HG03103 (cell line): ENCODE results near the gene TBL1XR1.

ENCODE experiments used
- ATAC-seq: cut with Tn5 transposase; IDR thresholded peaks from one replicate; pipeline ENCODE4 v1.9.1; 2021; ENCODE audit warnings: low read depth; ENCODE audit not compliant: unreplicated experiment

TBL1XR1 gene

GRCh38 chr3:177197041-177197726, at the start of gene TBL1XR1:
TSS of gene TBL1XR1 (minus strand) at chr3:177197482. CDS start at chr3:177064977, 132,505 bp downstream.
- peak; percentile 37 for ATAC-seq

GRCh38 chr3:177245250-177245649, 48.0 kb upstream of the TBL1XR1 start:
- no peak for ATAC-seq

- ATAC-seq: no peak
Observed at GRCh38 chr3:177244606-177245005, 47.3 kb upstream of the TBL1XR1 start.

DNA sequence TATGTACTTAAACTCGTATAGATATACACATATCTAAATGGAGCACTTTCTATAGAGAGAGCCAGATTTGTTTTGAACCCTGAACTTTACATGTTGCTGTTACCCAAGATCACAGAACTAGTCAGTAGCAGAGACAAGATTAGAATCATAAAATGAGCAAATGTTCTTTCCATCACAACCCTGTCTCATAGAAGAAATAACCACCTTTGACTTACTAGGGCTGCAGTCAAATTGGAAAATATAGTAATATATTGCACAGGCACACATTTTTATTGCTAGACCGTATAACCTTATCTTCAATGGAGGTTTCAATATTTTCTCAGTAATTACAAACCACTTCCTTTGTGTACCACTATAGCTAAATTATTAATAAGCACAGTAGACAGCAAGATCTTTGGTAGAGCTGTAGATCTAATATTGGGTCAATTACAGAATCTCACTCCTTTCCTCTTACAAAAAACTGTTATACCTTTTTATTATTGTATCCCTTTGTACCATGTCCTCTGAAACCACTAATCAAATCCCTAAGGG, 41.5 kb upstream of the TBL1XR1 start:
- no peak for ATAC-seq

GRCh38 chr3:177237206-177237605, 39.9 kb upstream of the TBL1XR1 start:
- no peak for ATAC-seq

GRCh38 chr3:177236704-177237103, 39.4 kb upstream of the TBL1XR1 start:
- ATAC-seq: no peak

DNA sequence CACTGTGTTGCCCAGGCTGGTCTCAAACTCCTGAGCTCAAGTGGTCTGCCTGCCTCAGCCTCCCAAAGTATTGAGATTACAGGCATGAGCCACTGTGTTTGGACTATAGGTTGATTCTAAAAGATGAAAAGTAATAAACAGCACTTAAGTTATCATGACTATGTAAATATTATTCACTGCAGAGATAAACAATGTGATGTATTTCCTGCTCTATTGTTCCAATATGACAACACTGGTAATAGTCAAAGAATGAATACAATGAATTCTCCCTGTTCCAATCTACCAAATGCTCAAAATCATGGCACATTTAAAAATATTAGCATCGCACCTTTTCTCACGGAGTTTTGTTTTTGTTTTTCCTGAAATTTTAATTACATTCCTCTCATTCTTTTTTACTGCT, 36.8 kb upstream of the TBL1XR1 start:
- ATAC-seq: no peak

GRCh38 chr3:177231242-177231641, 34.0 kb upstream of the TBL1XR1 start:
- ATAC-seq: no peak

- ATAC-seq: no peak
Observed at GRCh38 chr3:177230641-177231040, 33.4 kb upstream of the TBL1XR1 start.

- no peak for ATAC-seq
Observed at GRCh38 chr3:177229791-177230190, 32.5 kb upstream of the TBL1XR1 start.

GRCh38 chr3:177228601-177229190, 31.4 kb upstream of the TBL1XR1 start:
- ATAC-seq: no peak

DNA sequence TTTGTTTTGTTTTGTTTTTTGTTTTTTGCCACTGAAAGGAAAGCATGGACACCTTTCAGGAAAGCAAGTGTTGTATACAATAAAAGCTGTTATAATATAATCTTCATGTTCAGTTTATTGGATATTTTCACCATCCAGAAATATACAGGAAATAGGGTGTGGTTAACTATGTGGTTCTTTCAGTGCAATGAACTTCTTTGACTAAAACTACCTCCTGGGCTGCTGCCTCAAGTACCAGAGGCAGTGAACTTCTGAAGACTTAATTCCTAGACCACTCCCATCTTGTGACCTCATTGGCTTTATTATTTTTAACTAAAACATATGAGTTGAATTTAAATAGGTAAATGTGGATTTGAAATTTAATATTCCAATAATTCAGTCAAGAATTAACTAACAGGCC, 27.1 kb upstream of the TBL1XR1 start:
- ATAC-seq: no peak

- ATAC-seq: no peak
Observed at GRCh38 chr3:177221744-177222143, 24.5 kb upstream of the TBL1XR1 start.

DNA sequence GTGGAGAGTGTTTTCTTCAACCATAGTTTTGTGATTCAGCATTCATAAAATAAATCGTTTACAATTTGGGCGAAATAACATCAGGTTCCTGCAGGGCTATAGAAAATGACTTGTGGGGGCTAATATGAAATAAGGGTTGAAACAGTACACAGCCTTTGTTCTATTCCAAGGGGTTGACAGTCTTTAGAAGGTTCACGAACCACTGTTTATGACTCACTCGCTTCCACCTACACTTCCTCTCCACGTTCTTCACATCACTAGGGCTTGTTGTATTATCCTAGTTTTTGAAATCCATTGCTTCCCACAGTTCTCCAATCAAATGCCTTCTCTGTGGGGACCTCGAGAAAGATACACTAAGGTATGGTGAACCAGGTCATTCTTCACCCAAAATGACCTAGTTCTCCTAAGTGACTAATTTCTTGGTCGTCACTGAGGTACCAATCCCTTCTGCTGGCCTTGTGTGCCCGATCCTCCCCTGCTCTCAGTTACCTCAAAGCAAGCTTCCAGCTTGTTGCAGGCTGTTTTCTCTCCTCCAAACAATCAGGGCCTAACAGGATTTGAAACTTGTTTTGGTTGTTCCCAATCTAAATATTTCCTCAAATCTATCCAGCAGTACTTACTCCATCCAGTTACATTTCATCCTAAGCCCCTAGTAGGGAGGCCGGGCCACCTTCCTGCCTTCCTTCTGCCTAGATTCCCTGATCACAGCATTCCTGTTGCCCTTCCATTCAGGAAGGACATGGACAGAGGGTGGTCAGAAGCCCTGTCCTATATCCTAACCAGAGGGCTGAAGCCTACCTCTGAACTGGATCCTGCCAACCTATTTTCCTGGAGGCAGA, 23.1 kb upstream of the TBL1XR1 start:
- no peak for ATAC-seq

DNA sequence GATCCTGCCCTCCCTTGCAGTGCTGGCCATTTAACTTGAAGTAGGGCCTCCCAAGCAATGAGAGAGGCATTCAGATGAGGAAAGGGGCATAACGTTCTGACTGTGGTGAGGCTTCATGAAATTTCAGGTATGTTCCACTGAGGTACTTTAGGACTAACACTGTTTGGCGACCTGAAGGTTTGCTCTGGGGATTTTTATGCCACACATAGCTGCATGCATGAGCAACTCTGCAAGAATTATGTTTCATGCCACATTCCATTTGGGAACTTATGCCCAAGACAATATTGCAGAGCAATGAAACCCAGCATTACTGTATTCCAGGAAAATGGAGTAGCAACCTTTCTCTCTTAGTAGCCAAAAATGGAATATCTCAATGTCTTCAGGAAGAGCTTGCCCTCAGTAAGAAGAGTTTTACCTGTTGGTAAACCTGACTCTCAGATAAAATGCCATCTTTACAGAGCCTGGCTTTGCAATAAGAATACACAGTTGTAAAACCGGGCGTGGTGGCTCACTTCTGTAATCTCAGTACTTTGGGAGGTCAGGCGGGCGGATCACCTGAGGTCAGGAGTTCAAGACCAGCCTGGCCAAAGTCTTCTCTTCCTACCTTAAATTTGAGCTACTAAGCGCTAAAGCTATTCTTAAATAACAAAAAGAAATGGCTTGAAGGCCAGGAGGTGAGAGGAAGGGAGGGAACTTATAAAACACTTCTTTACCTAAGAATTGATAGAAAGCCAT, 16.7 kb upstream of the TBL1XR1 start:
- no peak for ATAC-seq

DNA sequence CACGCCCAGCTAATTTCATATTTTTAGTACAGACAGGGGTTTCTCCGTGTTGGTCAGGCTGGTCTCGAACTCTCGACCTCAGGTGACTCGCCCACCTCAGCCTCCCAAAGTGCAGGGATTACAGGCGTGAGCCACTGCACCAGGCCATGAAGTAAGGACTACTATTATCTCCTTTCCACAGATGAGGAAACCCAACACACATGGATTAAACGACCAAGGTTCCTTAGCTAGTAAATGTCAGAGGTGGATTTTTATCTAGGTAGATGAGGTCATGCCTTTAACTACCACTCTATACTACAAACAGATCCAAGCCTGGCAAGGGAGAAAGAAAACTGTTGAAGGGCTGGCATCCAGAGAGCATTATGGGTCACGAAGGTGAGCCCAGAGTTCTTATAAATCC, 15.5 kb upstream of the TBL1XR1 start:
- no peak for ATAC-seq

- ATAC-seq: no peak
Observed at GRCh38 chr3:177212278-177212610, 15.0 kb upstream of the TBL1XR1 start.

DNA sequence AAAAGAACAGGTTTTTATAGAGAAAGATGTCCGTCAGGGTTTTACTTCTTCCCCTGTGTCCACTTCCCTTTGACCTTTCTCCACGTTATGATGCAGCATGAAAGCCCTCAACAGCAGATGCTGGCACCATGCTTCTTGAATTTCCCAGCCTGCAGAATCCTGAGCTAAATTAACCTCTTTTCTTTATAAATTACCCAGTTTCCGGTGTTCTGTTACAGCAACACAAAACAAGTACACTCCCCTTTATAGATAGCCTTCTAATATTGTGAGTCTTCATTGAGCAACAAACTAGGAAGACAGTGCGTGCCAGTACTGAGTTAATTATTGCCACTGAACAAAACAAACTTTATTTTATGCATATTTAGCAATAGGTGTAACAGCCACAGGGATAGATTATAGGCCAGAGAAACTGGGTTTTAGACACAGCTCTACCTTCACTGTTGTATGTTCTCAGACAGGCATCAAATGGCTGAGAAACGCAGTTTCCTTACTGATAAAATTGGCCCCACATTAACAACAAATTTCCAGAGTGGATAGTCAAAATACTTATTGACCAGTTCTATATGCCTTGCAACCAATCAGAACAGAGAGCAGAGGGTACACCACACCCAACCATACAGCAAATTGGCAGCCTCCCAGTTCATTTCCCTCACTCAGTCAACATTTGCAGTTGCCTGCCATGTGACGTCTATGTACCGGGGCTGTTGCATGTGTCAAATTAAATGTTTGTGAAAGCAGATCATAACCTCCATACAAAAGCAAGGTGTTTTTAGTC, 14.4 kb upstream of the TBL1XR1 start:
- no peak for ATAC-seq

DNA sequence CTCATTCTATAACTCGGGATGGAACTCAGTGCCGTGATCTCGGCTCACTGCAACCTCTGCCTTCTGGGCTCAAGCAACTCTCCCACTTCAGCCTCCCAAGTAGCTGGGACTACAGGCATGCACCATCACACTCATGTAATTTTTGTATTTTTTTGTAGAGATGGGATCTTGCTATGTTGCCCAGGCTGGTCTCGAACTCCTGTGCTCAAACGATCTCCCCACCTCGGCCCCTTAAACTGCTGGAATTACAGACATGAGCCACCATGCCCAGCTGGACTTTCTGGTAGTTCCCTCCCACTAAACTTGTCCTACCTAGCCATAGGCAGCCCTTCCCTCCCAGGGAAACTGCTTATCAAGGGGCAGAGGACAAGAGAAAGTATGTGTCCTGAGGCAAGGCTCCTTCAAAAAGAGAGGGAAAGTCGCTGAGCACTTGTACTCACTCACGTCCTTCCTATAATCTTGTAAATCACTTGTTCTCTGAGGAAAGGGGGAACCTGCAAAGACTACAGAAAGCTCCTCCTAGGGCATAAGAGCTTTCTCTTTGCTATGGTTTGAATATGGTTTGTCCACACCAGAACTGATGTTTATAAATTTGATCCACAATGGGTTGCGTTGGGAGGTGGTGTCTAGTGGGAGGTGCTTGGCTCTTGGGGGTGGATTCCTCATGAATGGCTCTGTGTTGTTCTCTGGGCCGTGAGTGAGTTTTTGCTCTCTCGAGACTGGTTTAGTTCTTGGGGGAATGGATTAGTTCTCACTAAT, 13.6 kb upstream of the TBL1XR1 start:
- ATAC-seq: no peak
